Large intestine (tissue), 3 donors: ENCODE results near the gene SLC35B1. TPM values are rescaled to one million over a fixed set of nuclear protein-coding genes. Genes with fewer than 3 reads are reported as not detected.

Experiments used
- DNase-seq, 2 donors: peaks; one replicate each; pipeline versions ENCODE4 v3.0.0 to v3.0.0-alpha.2; 2013
- H3K27ac ChIP-seq: one replicate; pipeline ENCODE4 v1.5.1; 2013; ENCODE audit warnings: low read length
- H3K27me3 ChIP-seq: 2 replicates; pipeline ENCODE4 v1.6.1; 2013; ENCODE audit warnings: low read length; ENCODE audit not compliant: control insufficient read depth, insufficient read depth
- H3K36me3 ChIP-seq: 2 replicates; pipeline ENCODE4 v1.6.1; 2013; ENCODE audit warnings: low read length; ENCODE audit not compliant: control insufficient read depth, insufficient read depth
- H3K4me1 ChIP-seq: one replicate; pipeline ENCODE4 v1.6.1; 2013; ENCODE audit warnings: low read length; ENCODE audit not compliant: control insufficient read depth, insufficient read depth
- H3K4me3 ChIP-seq: one replicate; pipeline ENCODE4 v1.5.1; 2013; ENCODE audit warnings: low read length
- H3K9me3 ChIP-seq: one replicate; pipeline ENCODE4 v1.6.1; 2013; ENCODE audit warnings: mild to moderate bottlenecking, low read depth, low read length, moderate library complexity; ENCODE audit not compliant: control insufficient read depth
- WGBS: methylation state at CpG from one replicate; pipeline ENCODE4 v1.1.5; 2013; ENCODE audit warnings: low lambda C conversion rate; ENCODE audit not compliant: insufficient coverage; 5-methylcytosine and 5-hydroxymethylcytosine counted together
- polyA plus RNA-seq: library from polyadenylated mRNA; unstranded; fragments of 120-200 nt; gene quantifications from one replicate; pipeline ENCODE4 v1.2.1, GENCODE V29; 2013

Gene SLC35B1
- polyA plus RNA-seq, 1 donor = 61.2 TPM

- DNase-seq = no peak
- H3K27ac ChIP-seq = no peak overlapping the region
- H3K4me1 ChIP-seq = no peaks in the 10 kb centered on the region
- H3K36me3 ChIP-seq = peaks cover 14% of the 10 kb centered on the region
- H3K9me3 ChIP-seq = no peaks in the 10 kb centered on the region
- WGBS = 100% methylated on average over 1 of the region's 1 CpG
- H3K27me3 ChIP-seq = no peaks in the 10 kb centered on the region
- H3K4me3 ChIP-seq = no peak overlapping the region
Measured at GRCh38 chr17:49670002-49670401, 37.8 kb downstream of the SLC35B1 start.

- Histone ChIP-seq H3K9me3 (no peaks in the 10 kb centered on the region), H3K4me3 (no peak overlapping the region), H3K36me3 (peaks cover 21% of the 10 kb centered on the region), H3K27me3 (no peaks in the 10 kb centered on the region), H3K27ac (no peak overlapping the region), H3K4me1 (no peaks in the 10 kb centered on the region)
- no peak for DNase-seq
- 83% methylated on average over 1 of the region's 2 CpGs for WGBS
Measured at GRCh38 chr17:49667854-49668253, 39.9 kb downstream of the SLC35B1 start.

GRCh38 chr17:49664706-49665211 is 43.0 kb downstream of the SLC35B1 start:
- WGBS = 100% methylated on average over 2 of the region's 3 CpGs
- H3K36me3 ChIP-seq = peaks cover 15% of the 10 kb centered on the region
- no peaks in the 10 kb centered on the region for H3K4me1 ChIP-seq
- no peak for DNase-seq
- no peak overlapping the region for H3K4me3 ChIP-seq
- H3K9me3 ChIP-seq = no peaks in the 10 kb centered on the region
- no peak overlapping the region for H3K27ac ChIP-seq
- no peaks in the 10 kb centered on the region for H3K27me3 ChIP-seq

GRCh38 chr17:49659661-49660382 is 47.9 kb downstream of the SLC35B1 start:
- no peak overlapping the region for H3K4me3 ChIP-seq
- H3K27me3 ChIP-seq = no peaks in the 10 kb centered on the region
- WGBS = 94% methylated on average over 2 of the region's 3 CpGs
- peaks cover 8% of the 10 kb centered on the region for H3K36me3 ChIP-seq
- H3K27ac ChIP-seq = no peak overlapping the region
- DNase-seq = no peak
- H3K9me3 ChIP-seq = no peaks in the 10 kb centered on the region
- no peaks in the 10 kb centered on the region for H3K4me1 ChIP-seq

GRCh38 chr17:49656247-49656646 is 51.5 kb downstream of the SLC35B1 start:
- no peaks in the 10 kb centered on the region for H3K4me1 ChIP-seq

More at GRCh38 chr17:49656247-49656646, 51.5 kb downstream of the SLC35B1 start:
- Histone ChIP-seq H3K27me3 (no peaks in the 10 kb centered on the region), H3K4me3 (no peak overlapping the region), H3K36me3 (no peaks in the 10 kb centered on the region), H3K27ac (no peak overlapping the region), H3K9me3 (no peaks in the 10 kb centered on the region)
- DNase-seq = no peak
- WGBS = no CpG with 5 or more reads among the region's 1 CpG

Other genes with a start within 250 kb of the SLC35B1 start
- 20.4 TPM for gene NGFR, start 212.7 kb downstream of the SLC35B1 start, polyA plus RNA-seq
- 0.52 TPM for gene NXPH3, start 132.1 kb downstream of the SLC35B1 start, polyA plus RNA-seq
- gene SPOP, start 29.9 kb downstream of the SLC35B1 start, polyA plus RNA-seq = 54.3 TPM
- 10.9 TPM for gene FAM117A, start 56.2 kb upstream of the SLC35B1 start, polyA plus RNA-seq
- 31.6 TPM for gene KAT7, start 80.7 kb upstream of the SLC35B1 start, polyA plus RNA-seq
- gene TAC4, start 140.1 kb upstream of the SLC35B1 start, polyA plus RNA-seq = 0.39 TPM